Iris pigment epithelial cell (primary cell): ENCODE measurements around the gene UVRAG.
A peak's percentile ranks its signal among the peaks of the same experiment; 100 is the strongest.
"Not testable (repeated sequence)": the region's sequence is repeated elsewhere in the genome, so short reads cannot be mapped to it uniquely, and the experiment has no call there.

Experiments used
- DNase-seq: peaks from one replicate; pipeline ENCODE4 v3.0.0-alpha.2; 2011; ENCODE audit warnings: low read depth

Gene UVRAG

DNA sequence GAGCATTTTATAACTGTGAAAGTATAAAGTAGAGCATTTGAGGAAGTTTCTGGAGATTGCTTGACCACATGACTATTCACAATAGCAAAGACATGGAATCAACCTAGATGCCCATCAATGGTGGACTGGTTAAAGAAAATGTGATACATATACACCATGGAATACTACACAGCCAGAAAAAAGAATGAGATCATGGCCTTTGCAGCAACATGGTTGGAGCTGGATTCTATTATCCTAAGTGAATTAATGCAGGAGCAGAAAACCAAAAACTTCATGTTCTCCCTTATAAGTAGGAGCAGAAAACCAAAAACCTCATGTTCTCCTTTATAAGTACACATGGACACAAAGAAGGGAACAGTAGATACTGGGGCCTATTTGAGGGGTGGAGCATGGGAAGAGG, 30.3 kb downstream of the UVRAG start:
- DNase-seq = no peak

DNA sequence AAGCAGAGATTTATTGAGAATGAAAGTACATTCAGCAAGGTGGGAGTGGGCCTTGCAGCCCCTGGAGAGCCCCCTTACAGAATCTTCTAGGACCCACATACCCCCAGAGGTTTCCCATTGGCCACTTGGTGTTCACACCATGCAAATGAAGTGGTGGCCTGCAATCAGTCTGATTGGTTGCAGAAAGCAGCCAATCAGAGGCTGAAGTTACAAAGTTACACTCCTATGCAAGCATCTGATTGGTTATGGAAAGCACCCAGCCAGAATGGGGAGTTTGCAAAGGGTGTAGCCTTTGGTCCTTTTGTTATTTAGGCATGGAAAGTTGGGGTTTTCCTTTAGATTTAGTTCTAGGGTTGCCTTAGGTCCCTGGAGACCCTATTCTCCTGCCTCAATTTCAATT, 34.9 kb downstream of the UVRAG start:
- DNase-seq = no peak

DNA sequence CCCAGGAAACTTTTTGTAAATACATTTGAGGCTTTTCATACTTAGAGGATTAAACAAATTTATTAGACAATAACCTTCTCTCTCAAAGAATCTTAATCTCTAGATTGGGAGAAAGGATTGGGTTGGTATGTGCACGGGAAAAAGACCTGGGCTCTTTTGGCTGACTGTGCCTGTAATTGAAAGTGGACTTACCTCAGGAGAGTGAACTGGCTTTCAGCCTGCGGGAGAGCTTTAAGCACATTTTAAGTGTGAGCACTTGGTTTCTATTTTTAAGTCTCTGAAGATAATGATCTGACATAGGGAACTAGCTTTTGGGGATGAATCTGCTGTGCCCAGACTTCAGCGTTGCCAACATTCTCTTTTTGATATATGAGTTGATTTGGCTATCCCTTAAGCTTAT, 35.8 kb downstream of the UVRAG start:
- no peak for DNase-seq

DNA sequence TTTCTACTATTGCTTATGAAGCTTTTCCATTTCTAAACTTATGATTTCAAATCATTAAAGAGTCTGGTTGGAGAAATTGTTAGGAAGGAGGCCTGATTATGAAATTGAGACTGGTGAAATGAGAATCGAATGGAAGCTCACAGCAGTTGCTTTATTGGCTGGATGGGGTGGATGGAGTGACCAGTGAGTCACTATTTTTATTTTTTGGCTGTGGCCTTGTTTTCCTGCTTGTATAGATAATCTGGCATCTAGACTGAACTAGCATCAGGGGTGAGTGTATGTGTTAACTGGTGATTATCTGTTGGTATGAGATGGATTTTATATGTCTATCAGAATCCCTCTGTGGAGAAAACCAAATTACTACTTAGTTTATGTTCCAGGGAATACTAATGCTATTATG, 36.2 kb downstream of the UVRAG start:
- peak; percentile 50 for DNase-seq

DNA sequence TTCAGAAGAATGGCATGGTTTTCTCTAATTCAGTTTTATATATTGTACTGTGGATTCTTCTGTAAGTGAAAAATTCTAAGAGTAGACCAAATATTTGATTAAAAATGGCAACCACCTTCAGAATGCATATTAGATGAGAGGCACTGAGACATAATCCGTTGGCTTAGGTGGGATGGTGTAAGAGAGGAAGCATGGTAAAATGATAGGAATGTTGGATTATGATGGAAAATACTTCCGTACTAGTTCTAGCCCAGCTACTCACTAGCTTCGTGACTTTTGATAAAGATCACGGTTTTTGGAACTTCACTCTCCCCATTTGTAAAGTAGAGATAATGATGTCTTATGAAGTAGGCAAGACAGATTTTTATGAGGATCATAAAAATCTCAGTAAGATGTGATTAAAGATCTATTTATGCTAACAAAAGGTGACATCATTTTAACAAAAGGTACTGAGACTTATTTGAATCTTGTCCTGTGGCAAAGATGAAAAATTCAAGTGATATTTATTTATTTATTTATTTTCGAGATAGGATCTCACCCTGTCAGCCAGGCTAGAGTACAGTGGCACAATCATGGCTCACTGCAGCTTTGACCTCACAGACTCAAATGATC, 37.5 kb downstream of the UVRAG start:
- DNase-seq = peak; percentile 37

DNA sequence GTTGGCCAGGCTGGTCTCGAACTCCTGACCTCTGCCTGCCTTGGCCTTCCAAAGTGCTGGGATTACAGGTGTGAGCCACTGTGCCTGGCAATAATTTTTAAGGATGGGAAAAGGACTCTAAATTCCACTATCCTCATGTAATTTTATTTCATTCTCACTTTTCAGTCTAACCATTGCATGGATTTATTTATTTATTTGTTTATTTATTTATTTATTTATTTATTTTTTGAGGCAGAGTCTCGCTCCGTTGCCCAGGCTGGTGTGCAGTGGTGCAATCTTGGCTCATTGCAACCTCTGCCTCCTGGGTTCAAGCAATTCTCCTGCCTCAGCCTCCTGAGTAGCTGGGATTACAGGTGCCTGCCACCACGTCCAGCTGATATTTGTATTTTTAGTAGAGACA, 38.6 kb downstream of the UVRAG start:
- DNase-seq = not testable (repeated sequence)

DNA sequence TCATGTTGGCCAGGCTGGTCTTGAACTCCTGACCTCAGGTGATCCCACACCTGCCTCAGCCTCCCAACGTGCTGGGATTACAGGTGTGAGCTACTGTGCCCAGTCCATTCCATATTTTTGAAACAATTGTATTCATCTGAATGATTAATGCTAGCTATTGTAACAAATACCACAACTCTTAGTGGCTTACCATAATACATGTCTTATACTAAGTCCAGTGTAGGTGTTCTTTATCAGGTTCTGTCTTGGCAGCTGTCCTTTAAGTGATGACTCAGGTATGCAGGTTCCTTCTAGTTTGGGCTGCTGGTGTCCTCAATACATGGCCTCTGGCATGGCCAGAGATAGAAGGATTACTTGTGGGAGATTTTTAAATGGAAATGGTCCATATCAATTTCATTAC, 39.0 kb downstream of the UVRAG start:
- DNase-seq = no peak

DNA sequence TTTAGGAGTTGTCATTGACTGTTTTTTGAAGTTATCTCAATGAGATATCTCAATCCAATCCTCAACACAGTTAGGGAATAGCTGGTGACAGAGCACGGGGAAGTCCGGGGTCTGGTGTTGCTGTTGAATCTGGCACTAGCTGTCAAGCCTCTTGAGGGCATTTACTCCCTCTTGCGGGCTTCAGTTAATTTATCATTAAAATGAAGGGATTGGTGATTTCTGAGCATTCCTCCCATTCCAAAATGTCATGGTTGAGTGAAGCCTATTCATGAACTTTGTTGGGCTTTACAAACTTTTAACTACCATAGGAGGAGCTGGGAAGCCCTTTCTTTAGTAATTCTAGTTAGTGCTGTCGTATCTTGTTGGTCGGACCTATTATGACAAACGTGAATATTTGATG, 40.2 kb downstream of the UVRAG start:
- DNase-seq = no peak

DNA sequence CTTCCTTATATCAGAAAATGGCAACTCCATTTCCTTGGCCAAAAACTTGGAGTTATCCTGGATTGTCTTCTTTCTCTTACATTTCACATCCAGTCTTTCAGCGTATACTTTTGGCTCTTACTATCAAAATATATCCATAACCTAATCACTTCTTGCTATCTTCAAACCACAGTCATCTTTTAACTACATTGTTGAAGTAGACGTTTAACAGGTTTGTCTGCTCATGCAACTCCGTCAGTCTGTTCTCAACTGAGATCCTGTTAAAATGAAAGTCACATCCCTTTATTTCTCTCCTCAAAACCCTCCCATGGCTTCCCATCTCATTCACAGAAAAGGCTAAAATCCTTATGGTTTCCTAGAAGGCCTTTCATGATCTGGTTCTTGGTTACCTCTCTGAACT, 41.9 kb downstream of the UVRAG start:
- DNase-seq = no peak

DNA sequence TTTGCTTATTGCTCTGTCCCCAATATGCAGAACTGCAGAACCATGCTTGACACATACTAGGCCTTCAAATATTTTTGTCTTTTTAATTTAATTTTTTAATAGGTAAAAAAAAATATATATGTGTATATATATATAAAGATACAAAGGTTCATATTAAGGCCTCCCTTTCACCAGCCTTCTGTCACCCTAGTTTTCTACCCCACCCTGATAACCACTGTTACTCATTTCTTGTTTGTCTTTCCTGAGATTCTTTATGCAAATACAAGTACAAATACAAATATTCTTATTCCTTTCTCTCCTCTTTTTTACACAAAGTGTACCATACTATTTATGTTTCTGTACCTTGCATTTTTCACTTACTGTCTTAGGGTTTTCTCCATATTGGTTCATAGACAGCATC, 43.0 kb downstream of the UVRAG start:
- DNase-seq = no peak

DNA sequence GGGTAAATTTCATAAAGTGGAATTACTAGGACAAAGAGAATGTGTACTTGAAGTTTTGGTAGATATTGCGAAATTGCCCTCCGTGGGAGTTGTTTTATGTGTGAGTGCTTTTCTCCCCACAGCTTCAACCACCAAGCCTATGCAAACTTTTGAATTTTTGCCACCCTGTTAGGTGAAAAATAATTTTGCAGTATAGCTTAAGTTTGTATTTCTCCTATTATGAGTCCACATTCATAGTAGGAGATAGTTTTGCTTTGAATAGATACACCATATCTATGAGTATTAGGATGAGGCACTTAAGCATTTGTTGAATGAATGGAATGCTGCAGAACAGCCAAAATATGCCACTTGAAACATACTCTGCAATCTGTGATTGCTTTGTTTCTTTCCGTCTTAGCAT, 43.6 kb downstream of the UVRAG start:
- peak; percentile 76 for DNase-seq

DNA sequence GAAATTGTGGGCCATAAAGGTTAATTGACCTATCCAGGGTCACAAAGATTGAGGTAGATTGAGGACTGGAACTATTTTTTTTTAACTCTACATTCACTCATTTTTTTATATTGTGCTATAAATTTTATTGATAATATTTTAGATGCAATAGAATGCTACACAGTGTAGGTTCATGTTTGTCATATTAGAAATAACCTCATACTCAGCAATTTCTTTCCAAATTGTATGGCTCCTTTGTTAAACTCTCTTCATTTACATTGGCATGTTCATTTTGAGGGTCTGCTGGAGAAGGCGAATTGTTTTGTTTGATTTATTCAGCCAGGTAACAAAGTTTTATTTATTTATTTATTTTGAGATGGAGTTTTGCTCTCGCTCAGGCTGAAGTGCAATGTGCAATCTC, 44.6 kb downstream of the UVRAG start:
- DNase-seq = no peak

DNA sequence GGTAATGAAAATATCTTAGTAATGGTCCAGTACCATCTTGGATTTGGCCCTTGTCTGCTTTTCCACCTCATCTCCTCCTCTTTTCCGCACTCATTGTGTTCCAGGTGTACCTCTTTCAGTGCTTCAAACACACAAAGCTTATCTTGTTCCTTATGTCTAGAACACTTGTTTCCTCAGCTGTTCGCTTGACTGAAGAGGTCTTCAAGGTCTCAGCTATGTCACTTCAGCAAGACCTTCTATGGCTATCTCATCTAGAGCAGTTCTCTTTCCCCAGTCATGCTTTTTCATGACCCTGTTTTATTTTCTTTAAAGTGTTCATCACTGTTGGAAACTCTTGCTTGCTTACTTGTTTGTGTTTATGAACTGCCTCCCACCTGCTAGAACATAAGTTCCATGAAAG, 47.4 kb downstream of the UVRAG start:
- no peak for DNase-seq

DNA sequence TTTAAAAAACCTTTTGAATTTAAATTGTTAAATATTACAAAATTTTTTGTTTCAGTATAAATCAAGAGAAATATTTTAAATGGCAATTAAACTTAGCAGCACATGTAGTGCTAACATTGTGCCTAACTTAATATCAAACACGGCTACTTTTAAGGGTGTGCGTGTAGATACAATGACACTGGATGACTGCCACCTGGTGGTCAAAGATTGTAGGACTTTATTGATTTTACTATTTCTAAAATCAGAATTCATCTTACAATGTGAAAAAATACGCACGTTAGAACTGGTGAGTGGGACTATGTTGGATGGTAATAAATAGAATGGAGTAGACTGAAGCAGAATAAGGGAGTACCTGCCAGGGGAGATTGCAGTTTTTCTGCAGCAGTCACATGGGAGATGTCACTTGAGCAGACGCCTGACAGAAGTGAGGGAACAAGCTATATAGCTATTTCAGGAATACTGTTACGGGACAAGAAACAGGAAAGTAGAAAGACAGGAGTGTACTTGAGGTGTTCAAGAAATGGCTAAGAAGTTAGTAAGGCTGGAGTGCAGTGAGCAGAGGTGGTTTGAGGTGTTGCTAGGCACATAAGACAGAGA, 52.9 kb downstream of the UVRAG start:
- DNase-seq = peak; percentile 54

DNA sequence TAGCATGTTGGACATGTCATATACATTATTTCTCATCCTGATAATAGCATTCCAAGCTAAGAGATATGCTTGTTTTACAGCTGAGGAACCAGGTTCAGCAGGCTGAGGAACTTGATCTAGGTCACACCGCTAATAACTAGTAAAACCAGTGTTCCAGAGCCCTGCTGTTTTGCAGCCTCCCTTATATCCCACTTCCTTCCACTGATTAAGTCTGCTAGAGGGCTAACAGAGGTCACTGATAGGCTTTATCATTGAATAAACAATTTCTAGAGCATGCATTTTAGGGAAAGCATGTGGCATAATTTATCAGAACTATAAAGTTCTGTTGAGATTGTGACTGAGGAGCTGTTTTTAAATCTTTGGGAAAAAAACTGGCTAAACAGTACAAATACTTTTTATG, 54.0 kb downstream of the UVRAG start:
- DNase-seq = no peak

DNA sequence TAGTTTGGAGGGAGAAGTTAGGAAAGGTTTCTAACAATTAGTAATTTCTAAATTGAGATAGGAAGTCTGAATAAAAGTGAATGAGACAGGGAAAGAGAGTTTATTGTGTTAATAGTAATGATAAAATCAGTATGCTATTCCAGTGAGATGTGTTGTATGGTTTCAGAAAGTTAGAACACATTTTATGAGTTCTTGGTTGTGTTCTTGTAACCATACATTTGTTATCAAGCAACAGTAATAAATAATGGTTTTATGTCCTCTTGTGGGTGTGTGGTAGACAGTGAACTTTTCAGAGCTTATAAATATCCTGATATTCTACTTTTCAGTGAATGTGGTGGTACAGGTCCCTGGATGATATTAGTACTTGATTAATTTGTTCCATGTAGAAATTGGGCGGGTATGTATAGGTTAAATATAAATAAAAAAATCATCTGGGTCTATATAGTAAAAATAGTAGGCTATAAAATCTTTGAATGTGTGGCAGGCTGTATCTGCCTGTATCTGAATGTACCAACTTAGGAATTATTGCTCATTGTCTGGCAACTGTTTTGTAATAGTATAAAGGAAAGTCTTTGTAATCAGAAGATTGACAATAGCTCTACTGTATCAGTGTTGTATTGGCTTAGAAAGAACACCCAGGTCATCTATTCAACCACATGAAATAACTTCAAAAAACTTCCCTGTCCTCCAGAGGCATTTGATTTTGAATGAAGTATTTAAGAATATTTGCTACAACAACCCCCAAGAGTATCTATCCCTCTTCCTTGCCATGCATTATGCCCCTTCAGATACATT, 54.8 kb downstream of the UVRAG start:
- DNase-seq = no peak

DNA sequence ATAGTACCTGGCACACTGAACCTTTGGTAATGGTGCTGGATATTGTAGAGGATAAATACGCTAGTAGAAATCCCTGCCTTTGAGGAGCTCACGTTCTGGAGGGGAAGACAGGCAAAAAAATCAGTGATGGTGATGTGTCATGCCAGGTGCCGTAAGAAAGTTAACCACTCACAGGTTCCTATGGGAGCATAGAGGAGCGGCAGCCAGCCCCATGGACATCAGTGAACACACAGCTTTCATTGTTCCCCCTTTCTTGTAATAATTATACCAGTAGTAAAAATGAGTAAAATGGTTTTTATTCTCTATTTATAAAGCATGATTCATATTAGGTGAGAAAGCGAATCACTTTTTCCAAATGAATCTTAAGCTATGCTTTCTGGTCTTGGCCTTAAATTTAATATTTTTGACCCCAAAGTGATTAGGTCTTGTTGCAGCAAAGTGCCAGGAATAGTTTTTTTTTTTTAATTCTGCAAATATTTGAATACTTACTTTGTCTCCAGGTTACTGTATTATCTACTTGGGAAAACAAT, 57.9 kb downstream of the UVRAG start:
- DNase-seq = no peak

DNA sequence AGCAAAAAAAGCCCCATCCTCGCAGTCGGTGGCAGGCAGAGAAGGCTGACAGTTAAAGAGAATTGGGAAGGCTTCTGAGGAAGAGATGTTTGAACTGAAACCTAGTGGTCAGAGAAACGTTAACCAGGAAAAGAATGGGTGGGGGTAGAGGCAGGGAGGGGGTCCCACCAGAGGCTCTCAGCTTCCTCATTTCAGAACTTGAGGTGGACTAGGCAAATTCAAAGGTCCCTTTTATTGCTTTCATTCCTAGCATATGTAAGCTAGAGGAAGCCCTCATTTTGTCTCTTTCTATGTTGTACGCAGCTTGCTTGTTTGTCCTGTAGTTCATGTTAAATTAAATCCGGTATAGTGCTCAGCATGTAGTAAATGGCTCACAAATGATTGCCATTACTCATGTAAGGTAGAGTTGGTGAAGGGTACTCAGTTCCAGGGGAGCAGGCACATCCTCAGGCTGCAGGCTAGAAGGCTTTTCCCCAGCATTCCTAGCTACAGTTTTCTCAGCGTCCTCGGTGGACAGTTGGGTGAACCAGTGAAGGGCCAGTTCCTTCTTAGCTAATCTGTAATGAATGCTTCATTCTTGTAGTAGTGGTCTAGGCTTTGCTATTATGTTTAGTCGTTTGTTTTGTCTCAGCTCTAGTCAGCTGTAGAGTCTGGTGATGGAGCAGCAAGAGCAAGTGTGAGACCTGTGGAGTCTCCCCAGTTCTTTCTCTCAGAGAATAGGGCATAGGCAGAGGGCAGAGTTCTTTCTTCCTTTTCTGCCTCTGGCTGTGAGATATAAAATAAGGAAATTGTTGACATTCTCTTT, 58.6 kb downstream of the UVRAG start:
- DNase-seq = no peak

DNA sequence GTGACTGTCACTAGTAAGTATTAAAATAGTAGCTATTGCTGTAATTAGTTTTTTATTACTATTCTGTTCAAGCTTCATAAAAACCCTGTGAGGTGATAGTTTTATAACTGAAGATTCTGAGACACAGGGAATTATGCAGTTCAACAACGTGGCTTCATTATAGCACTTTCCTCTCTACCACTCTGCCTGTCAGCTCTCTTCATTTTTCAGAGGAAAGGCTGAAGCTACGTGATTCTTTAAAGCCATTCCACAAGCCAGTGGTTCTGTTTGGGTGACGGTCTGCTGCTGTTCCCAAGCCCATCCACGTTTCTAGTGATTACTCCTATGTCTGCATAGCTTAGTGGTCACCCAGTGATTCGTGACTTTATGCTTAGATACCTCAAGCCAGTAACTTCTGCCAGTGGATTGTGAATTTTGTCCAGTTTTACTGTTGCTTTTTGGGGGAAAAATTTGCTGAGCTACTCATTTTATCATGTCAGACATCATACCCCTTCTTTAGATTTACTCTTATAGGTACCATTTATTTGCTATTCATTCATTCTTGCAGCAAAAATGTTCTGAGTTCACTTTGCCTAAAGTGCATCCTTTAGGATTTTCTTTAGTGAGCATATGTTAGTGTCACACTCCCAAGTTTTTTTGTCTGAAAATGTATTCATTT, 59.8 kb downstream of the UVRAG start:
- DNase-seq = no peak

DNA sequence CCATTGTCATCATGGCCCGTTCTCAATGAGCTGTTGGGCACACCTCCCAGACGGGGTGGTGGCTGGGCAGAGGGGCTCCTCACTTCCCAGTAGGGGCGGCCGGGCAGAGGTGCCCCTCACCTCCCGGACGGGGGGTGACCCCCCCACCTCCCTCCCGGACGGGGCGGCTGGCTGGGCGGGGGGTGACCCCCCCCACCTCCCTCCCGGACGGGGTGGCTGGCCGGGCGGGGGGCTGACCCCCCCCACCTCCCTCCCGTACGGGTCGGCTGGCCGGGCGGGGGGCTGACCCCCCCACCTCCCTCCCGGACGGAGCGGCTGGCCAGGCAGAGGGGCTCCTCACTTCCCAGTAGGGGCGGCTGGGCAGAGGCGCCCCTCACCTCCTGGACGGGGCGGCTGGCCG, 62.3 kb downstream of the UVRAG start:
- not testable (repeated sequence) for DNase-seq

DNA sequence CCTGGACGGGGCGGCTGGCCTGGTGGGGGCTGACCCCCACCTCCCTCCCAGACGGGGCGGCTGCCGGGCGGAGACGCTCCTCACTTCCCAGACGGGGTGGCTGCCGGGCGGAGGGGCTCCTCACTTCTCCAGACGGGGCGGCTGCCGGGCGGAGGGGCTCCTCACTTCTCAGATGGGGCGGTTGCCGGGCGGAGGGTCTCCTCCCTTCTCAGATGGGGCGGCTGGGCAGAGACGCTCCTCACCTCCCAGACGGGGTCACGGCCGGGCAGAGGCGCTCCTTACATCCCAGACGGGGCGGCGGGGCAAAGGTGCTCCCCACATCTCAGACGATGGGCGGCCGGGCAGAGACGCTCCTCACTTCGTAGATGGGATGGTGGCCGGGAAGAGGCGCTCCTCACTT, 62.9 kb downstream of the UVRAG start:
- not testable (repeated sequence) for DNase-seq

DNA sequence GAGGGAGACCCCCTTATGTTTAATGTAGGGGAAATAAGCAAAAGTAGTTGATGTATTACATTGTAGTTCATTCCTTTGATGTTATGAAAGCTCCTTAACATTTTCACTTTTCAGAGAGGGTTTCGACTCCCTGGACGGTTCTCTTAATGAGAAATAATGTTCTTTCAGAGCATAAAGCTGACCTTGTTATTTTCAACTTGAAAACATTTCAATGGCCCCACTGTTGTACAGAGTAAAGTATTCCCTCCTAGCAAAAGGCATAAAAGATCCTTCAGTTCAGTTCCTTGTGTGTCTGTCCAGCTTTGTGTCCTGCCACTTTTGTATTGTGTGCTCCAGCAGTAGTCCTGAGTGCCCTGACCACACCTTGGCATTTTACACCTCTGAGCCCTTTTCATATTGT, 63.9 kb downstream of the UVRAG start:
- no peak for DNase-seq
